ENCODE results near the gene CNGB1. TPM values are rescaled to one million over a fixed set of nuclear protein-coding genes. Genes with fewer than 3 reads are reported as not detected.

CNGB1 gene
- total and polyA plus RNA-seq, 2 of the 13 experiments (the other 11 are each of a cell fraction or from before 2014, with no cell fraction given): 0.02 to 0.15 TPM

DNA sequence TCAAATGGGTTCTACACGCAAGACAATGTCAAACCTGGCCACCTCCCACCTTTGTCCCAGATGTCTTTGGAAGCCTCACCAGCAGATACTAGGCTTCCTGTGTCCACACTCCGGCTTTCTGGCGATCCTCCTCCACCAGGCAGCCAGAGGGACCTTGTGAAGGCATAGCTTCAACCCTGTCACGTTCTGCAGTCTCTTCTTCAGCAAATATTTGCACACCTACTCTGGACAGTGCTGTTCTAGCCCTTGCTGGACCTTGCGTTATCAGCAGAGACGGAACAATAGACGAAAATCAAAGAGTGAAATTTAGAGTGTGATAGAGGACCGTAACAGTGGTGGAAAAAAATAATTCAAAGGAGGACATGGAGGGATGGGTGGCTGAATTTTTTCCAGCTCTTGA, 130.1 kb downstream of the CNGB1 start (continued):
- TF ChIP-seq ZNF777 (CRISPR knock-in tag; IDR thresholded peaks at IDR 0.05): no peak
- no peak for TF ChIP-seq ZNF772 (CRISPR knock-in tag; IDR thresholded peaks at IDR 0.05)
- no peak for TF ChIP-seq IKZF1 (IDR thresholded peaks at IDR 0.05)
- no peak for TF ChIP-seq NFE2L2 (IDR thresholded peaks at IDR 0.05; ENCODE audit: low read length)
- TF ChIP-seq, protein P1, sequence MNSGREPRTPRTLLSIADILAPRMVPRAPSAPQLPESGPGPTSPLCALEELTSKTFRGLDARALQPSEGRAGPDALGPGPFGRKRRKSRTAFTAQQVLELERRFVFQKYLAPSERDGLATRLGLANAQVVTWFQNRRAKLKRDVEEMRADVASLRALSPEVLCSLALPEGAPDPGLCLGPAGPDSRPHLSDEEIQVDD (CRISPR knock-in tag; IDR thresholded peaks at IDR 0.05; ENCODE audit: borderline replicate concordance): no peak
- no peak for TF ChIP-seq PHF20 (CRISPR knock-in tag; IDR thresholded peaks at IDR 0.05)
- peak; percentile 91 for TF ChIP-seq HDAC2 (CRISPR knock-in tag; IDR thresholded peaks at IDR 0.05)
- TF ChIP-seq NR2C2 (CRISPR knock-in tag; IDR thresholded peaks at IDR 0.05; ENCODE audit: borderline replicate concordance): peak; percentile 28; the same call in 1 of the 2 replicates
- TF ChIP-seq CBFB (CRISPR knock-in tag; IDR thresholded peaks at IDR 0.05): no peak
- TF ChIP-seq, protein P2, sequence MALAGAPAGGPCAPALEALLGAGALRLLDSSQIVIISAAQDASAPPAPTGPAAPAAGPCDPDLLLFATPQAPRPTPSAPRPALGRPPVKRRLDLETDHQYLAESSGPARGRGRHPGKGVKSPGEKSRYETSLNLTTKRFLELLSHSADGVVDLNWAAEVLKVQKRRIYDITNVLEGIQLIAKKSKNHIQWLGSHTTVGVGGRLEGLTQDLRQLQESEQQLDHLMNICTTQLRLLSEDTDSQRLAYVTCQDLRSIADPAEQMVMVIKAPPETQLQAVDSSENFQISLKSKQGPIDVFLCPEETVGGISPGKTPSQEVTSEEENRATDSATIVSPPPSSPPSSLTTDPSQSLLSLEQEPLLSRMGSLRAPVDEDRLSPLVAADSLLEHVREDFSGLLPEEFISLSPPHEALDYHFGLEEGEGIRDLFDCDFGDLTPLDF (CRISPR knock-in tag; IDR thresholded peaks at IDR 0.05): no peak
- TF ChIP-seq, protein P3, sequence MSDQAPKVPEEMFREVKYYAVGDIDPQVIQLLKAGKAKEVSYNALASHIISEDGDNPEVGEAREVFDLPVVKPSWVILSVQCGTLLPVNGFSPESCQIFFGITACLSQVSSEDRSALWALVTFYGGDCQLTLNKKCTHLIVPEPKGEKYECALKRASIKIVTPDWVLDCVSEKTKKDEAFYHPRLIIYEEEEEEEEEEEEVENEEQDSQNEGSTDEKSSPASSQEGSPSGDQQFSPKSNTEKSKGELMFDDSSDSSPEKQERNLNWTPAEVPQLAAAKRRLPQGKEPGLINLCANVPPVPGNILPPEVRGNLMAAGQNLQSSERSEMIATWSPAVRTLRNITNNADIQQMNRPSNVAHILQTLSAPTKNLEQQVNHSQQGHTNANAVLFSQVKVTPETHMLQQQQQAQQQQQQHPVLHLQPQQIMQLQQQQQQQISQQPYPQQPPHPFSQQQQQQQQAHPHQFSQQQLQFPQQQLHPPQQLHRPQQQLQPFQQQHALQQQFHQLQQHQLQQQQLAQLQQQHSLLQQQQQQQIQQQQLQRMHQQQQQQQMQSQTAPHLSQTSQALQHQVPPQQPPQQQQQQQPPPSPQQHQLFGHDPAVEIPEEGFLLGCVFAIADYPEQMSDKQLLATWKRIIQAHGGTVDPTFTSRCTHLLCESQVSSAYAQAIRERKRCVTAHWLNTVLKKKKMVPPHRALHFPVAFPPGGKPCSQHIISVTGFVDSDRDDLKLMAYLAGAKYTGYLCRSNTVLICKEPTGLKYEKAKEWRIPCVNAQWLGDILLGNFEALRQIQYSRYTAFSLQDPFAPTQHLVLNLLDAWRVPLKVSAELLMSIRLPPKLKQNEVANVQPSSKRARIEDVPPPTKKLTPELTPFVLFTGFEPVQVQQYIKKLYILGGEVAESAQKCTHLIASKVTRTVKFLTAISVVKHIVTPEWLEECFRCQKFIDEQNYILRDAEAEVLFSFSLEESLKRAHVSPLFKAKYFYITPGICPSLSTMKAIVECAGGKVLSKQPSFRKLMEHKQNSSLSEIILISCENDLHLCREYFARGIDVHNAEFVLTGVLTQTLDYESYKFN (CRISPR knock-in tag; conservative IDR thresholded peaks at IDR 0.05): peak; percentile 86
- TF ChIP-seq SALL2 (CRISPR knock-in tag; IDR thresholded peaks at IDR 0.05): no peak
- no peak for TF ChIP-seq TEAD2 (CRISPR knock-in tag; IDR thresholded peaks at IDR 0.05)
- no peak for TF ChIP-seq SMAD3 (CRISPR knock-in tag; IDR thresholded peaks at IDR 0.05)
- TF ChIP-seq PITX1 (CRISPR knock-in tag; IDR thresholded peaks at IDR 0.05): peak; percentile 55
- TF ChIP-seq, protein P4, sequence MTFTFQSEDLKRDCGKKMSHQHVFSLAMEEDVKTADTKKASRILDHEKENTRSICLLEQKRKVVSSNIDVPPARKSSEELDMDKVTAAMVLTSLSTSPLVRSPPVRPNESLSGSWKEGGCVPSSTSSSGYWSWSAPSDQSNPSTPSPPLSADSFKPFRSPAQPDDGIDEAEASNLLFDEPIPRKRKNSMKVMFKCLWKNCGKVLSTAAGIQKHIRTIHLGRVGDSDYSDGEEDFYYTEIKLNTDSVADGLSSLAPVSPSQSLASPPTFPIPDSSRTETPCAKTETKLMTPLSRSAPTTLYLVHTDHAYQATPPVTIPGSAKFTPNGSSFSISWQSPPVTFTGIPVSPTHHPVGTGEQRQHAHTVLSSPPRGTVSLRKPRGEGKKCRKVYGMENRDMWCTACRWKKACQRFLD (CRISPR knock-in tag; IDR thresholded peaks at IDR 0.05; ENCODE audit: borderline replicate concordance): no peak
- peak; percentile 81; the same call in 1 of the 2 replicates for TF ChIP-seq CBX5 (CRISPR knock-in tag; IDR thresholded peaks at IDR 0.05; ENCODE audit: borderline replicate concordance)
- TF ChIP-seq ZBTB7A (CRISPR knock-in tag; IDR thresholded peaks at IDR 0.05): no peak
- TF ChIP-seq MIER2 (CRISPR knock-in tag; IDR thresholded peaks at IDR 0.05): peak; percentile 80; the same call in 1 of the 2 replicates
- TF ChIP-seq ZNF567 (CRISPR knock-in tag; IDR thresholded peaks at IDR 0.05; ENCODE audit: borderline replicate concordance): no peak
- no peak for TF ChIP-seq ZNF773 (CRISPR knock-in tag; IDR thresholded peaks at IDR 0.05; ENCODE audit: borderline replicate concordance)
- TF ChIP-seq ZNF382 (CRISPR knock-in tag; IDR thresholded peaks at IDR 0.05; ENCODE audit: borderline replicate concordance): no peak
- peak; percentile 63; the same call in 1 of the 2 replicates for TF ChIP-seq ZMYM2 (CRISPR knock-in tag; IDR thresholded peaks at IDR 0.05)
- TF ChIP-seq, protein P5, sequence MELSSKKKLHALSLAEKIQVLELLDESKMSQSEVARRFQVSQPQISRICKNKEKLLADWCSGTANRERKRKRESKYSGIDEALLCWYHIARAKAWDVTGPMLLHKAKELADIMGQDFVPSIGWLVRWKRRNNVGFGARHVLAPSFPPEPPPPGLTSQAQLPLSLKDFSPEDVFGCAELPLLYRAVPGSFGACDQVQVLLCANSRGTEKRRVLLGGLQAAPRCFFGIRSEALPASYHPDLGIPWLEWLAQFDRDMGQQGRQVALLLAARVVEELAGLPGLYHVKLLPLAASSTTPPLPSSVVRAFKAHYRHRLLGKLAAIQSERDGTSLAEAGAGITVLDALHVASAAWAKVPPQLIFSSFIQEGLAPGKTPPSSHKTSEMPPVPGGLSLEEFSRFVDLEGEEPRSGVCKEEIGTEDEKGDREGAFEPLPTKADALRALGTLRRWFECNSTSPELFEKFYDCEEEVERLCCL (CRISPR knock-in tag; IDR thresholded peaks at IDR 0.05; ENCODE audit: borderline replicate concordance): no peak
- TF ChIP-seq ZNF761 (CRISPR knock-in tag; conservative IDR thresholded peaks at IDR 0.05): no peak

All from HepG2 (cell line).